WI38 (cell line): ENCODE measurements around the gene WASHC3.
"Not testable (repeated sequence)": the region's sequence is repeated elsewhere in the genome, so short reads cannot be mapped to it uniquely, and the experiment has no call there.

Source experiments
- H3K4me3 ChIP-seq: 2 replicates; pipeline ENCODE4 v1.5.1; 2011; ENCODE audit warnings: low read depth, mild to moderate bottlenecking, control low read depth, low read length
- TF ChIP-seq, protein P1 (sequence below): IDR thresholded peaks from 2 replicates; pipeline ENCODE4 v1.5.1; 2012; ENCODE audit warnings: low read depth, mild to moderate bottlenecking, control low read depth, low read length

The WASHC3 gene

DNA sequence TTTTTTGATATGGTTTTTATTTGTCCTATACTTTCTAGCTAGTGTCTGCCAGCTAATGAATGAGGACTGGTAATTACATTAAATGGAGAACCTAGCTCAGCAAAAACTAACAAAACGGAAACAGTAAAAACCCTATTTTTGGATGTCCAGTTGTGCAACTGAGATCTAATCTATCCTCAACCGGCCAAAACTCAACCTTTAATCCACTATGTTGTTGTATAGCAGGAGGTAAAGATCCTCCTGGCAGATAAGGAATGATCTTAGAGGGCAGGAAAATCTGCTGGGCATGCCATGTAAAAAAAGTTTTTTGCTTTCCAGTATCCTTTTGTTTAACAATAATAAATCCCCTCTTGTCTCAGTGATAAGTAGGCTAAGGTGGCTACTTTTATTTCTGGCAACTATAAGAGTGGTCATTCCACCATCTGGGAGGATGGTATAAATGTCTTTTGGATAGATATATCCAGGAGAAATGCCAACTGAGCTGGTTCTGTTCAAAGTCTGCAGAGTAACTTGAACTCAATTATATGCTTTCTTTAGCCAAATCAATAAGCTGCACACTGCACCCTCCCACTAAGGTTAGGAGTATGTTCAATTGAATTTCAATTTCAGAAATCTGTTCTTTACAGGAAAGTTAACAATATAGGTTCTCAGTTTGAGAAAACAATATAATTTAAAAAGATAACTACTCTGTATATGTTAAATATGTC is 40.1 kb downstream of the WASHC3 start:
- TF ChIP-seq, protein P1, sequence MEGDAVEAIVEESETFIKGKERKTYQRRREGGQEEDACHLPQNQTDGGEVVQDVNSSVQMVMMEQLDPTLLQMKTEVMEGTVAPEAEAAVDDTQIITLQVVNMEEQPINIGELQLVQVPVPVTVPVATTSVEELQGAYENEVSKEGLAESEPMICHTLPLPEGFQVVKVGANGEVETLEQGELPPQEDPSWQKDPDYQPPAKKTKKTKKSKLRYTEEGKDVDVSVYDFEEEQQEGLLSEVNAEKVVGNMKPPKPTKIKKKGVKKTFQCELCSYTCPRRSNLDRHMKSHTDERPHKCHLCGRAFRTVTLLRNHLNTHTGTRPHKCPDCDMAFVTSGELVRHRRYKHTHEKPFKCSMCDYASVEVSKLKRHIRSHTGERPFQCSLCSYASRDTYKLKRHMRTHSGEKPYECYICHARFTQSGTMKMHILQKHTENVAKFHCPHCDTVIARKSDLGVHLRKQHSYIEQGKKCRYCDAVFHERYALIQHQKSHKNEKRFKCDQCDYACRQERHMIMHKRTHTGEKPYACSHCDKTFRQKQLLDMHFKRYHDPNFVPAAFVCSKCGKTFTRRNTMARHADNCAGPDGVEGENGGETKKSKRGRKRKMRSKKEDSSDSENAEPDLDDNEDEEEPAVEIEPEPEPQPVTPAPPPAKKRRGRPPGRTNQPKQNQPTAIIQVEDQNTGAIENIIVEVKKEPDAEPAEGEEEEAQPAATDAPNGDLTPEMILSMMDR = no peak
- H3K4me3 ChIP-seq = no peak overlapping the region

GRCh38 chr12:102018607-102019006 is 43.2 kb downstream of the WASHC3 start:
- not testable (repeated sequence) for H3K4me3 ChIP-seq

DNA sequence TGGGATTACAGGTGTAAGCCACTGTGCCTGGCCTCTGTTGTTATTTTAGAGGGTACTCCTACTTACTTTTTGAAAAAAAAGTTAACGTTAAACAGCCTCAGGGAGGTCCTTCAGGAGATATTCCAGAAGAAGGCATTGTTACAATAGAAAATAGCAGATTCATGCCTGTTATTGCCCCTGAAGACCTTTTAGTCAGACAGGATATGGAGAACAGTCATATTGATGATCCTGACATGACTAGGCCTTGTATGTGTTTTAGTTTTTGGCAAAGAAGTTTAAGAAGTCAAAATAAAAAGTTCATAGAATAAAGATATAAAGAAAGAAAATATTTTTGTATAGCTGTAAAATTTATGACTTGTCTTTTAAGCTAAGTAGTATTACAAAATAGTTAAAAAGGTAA is 45.3 kb downstream of the WASHC3 start:
- no peak overlapping the region for H3K4me3 ChIP-seq
- TF ChIP-seq, protein P1 = no peak

- TF ChIP-seq, protein P1 = no peak
- H3K4me3 ChIP-seq = no peak overlapping the region
Observed at GRCh38 chr12:102010265-102010994, 51.4 kb downstream of the WASHC3 start.

GRCh38 chr12:102009796-102010195 is 52.0 kb downstream of the WASHC3 start:
- TF ChIP-seq, protein P1 = no peak

GRCh38 chr12:102008615-102009126 is 53.1 kb downstream of the WASHC3 start:
- H3K4me3 ChIP-seq = no peak overlapping the region
- TF ChIP-seq, protein P1 = no peak

More at GRCh38 chr12:102009796-102010195, 52.0 kb downstream of the WASHC3 start:
- H3K4me3 ChIP-seq = no peak overlapping the region

GRCh38 chr12:102005256-102005655 is 56.5 kb downstream of the WASHC3 start:
- no peak overlapping the region for H3K4me3 ChIP-seq
- TF ChIP-seq, protein P1 = no peak
